Neural cell (in vitro differentiated cells): Measurements from ENCODE around the gene AGBL3. TPM values are rescaled to one million over a fixed set of nuclear protein-coding genes. Genes with fewer than 3 reads are reported as not detected.

Source experiments
- H2AFZ ChIP-seq: fragments of 200-600, 300-800 bp; sonication (generic), shearing (Covaris generic); 2 replicates; pipeline ENCODE4 v1.6.0; 2014; ENCODE audit warnings: low read depth, mild to moderate bottlenecking, antibody characterized with exemption, low read length, moderate library complexity
- H3F3A ChIP-seq: fragments of 200-600 bp; shearing (Covaris generic); 2 replicates; pipeline ENCODE4 v1.6.1; 2016; ENCODE audit warnings: mild to moderate bottlenecking, moderate library complexity, mixed read lengths, antibody characterized with exemption, low read length; ENCODE audit not compliant: insufficient read depth, poor library complexity, severe bottlenecking
- H3K27ac ChIP-seq: fragments of 200-600, 300-800 bp; sonication (generic), shearing (Covaris generic); 2 replicates; pipeline ENCODE4 v1.5.1; 2014; ENCODE audit warnings: mild to moderate bottlenecking, low read length, moderate library complexity
- H3K27me3 ChIP-seq: fragments of 300-800, 200-600 bp; sonication (generic), shearing (Covaris generic); 2 replicates; pipeline ENCODE4 v1.6.0; 2014; ENCODE audit warnings: mild to moderate bottlenecking, low read depth, low read length, moderate library complexity; ENCODE audit not compliant: insufficient read depth
- H3K36me3 ChIP-seq: fragments of 300-800, 200-600 bp; sonication (generic), shearing (Covaris generic); 2 replicates; pipeline ENCODE4 v1.5.1; 2014; ENCODE audit warnings: mild to moderate bottlenecking, antibody characterized with exemption, low read length, moderate library complexity; ENCODE audit not compliant: insufficient read depth
- H3K4me2 ChIP-seq: fragments of 300-800, 200-600 bp; sonication (generic), shearing (Covaris generic); 2 replicates; pipeline ENCODE4 v1.6.0; 2014; ENCODE audit warnings: mild to moderate bottlenecking, low read length
- H3K4me3 ChIP-seq: fragments of 300-800, 200-600 bp; sonication (generic), shearing (Covaris generic); 2 replicates; pipeline ENCODE4 v1.5.1; 2014; ENCODE audit warnings: mild to moderate bottlenecking, low read length, moderate library complexity
- H3K79me2 ChIP-seq: fragments of 200-600 bp; shearing (Covaris generic); replicated peaks from 2 replicates; pipeline ENCODE4 v1.6.0; 2014; ENCODE audit warnings: mild to moderate bottlenecking, low read length, moderate library complexity; ENCODE audit not compliant: insufficient read depth
- H3K9ac ChIP-seq: fragments of 300-800, 200-600 bp; sonication (generic), shearing (Covaris generic); 2 replicates; pipeline ENCODE4 v1.6.1; 2016; ENCODE audit warnings: mild to moderate bottlenecking, low read length, mixed read lengths
- H3K9me2 ChIP-seq: fragments of 200-600 bp; shearing (Covaris generic); 2 replicates; pipeline ENCODE4 v1.6.1; 2016; ENCODE audit warnings: mild to moderate bottlenecking, low read length, mixed read lengths; ENCODE audit not compliant: insufficient read depth
- H3K9me3 ChIP-seq: fragments of 200-600, 300-800 bp; sonication (generic), shearing (Covaris generic); 2 replicates; pipeline ENCODE4 v1.6.1; 2016; ENCODE audit warnings: mild to moderate bottlenecking, mixed run types, low read length, moderate library complexity, mixed read lengths
- H4K20me1 ChIP-seq: fragments of 200-600 bp; shearing (Covaris generic); 2 replicates; pipeline ENCODE4 v1.6.1; 2016; ENCODE audit warnings: mild to moderate bottlenecking, mixed run types; ENCODE audit not compliant: insufficient read depth
- EP300 ChIP-seq: fragments of 450-650 bp; conservative IDR thresholded peaks from 2 replicates; pipeline ENCODE4 v1.6.1; 2014; ENCODE audit warnings: antibody characterized with exemption, mild to moderate bottlenecking, moderate library complexity; ENCODE audit not compliant: poor library complexity, severe bottlenecking
- EZH2 ChIP-seq: fragments of 200-600, 300-800 bp; shearing (Covaris generic), sonication (generic); IDR thresholded peaks from 2 replicates; pipeline ENCODE4 v1.6.1; 2014; ENCODE audit warnings: antibody characterized with exemption, low read length, borderline replicate concordance, mild to moderate bottlenecking; ENCODE audit not compliant: insufficient read depth, poor library complexity, severe bottlenecking
- MXI1 ChIP-seq: fragments of 450-650 bp; conservative IDR thresholded peaks from 2 replicates; pipeline ENCODE4 v1.6.1; 2014; ENCODE audit warnings: antibody characterized with exemption, mild to moderate bottlenecking; ENCODE audit not compliant: poor library complexity, severe bottlenecking
- POLR2AphosphoS5 ChIP-seq: IDR thresholded peaks from 2 replicates; pipeline ENCODE4 v1.6.1; 2012
- RAD21 ChIP-seq: fragments of 450-650 bp; conservative IDR thresholded peaks from 2 replicates; pipeline ENCODE4 v1.6.1; 2014; ENCODE audit warnings: antibody characterized with exemption, mild to moderate bottlenecking, moderate library complexity
- SMC3 ChIP-seq: fragments of 450-650 bp; conservative IDR thresholded peaks from 2 replicates; pipeline ENCODE4 v1.6.1; 2014; ENCODE audit warnings: antibody characterized with exemption, mild to moderate bottlenecking, moderate library complexity; ENCODE audit not compliant: poor library complexity
- TAF1 ChIP-seq: IDR thresholded peaks from 2 replicates; pipeline ENCODE4 v1.6.1; 2012; ENCODE audit warnings: low read depth
- polyA plus RNA-seq: library from polyadenylated mRNA; depleted of rRNA; stranded (reverse); fragments of >200 nt; gene quantifications from 2 replicates; pipeline ENCODE4 v1.2.3, GENCODE V29; 2014
- TF ChIP-seq, protein P1 (sequence below): IDR thresholded peaks from 2 replicates; pipeline ENCODE4 v1.6.1; 2012; ENCODE audit warnings: borderline replicate concordance
- TF ChIP-seq, protein P2 (sequence below): fragments of 450-650 bp; IDR thresholded peaks from 2 replicates; pipeline ENCODE4 v1.5.1; 2014; ENCODE audit warnings: antibody characterized with exemption, mild to moderate bottlenecking, moderate library complexity; ENCODE audit not compliant: poor library complexity, severe bottlenecking

AGBL3 gene
- polyA plus RNA-seq, 1 donor from 2014 or later = 9.5 TPM

DNA sequence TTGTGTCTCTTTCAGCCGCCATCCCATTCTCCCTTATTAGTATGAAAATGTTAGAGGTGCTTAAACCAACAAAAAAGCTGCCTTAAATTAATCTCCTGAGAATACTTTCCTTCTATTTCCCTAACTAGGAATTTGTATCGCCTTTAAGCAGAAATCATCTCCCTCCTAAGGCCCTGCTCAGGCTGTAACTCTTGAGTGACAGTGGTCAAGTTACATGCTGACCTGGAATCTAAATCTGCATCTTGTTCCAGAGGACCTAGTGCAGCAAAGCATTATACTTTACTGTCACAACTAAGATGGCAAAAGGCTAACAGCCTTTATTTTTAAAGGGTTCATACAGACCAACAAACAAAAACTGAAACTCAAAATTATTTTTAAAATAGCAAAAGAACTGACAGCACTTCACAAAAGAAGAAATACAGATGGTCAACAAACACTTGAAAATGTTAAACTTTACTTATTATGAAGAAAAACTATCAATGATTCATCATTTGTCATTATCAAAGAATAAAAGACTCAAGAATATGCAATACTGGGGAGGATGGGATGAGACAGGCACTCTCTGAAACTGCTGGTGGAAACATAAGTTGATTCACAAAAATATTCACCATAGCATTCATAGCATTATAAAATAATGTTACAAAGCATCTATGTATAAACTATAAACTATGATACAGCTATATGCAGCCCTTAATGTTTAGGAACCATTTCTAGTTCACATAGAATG is 173.2 kb downstream of the AGBL3 start:
- no peaks in the 10 kb centered on the region for H4K20me1 ChIP-seq
- TF ChIP-seq, protein P1, sequence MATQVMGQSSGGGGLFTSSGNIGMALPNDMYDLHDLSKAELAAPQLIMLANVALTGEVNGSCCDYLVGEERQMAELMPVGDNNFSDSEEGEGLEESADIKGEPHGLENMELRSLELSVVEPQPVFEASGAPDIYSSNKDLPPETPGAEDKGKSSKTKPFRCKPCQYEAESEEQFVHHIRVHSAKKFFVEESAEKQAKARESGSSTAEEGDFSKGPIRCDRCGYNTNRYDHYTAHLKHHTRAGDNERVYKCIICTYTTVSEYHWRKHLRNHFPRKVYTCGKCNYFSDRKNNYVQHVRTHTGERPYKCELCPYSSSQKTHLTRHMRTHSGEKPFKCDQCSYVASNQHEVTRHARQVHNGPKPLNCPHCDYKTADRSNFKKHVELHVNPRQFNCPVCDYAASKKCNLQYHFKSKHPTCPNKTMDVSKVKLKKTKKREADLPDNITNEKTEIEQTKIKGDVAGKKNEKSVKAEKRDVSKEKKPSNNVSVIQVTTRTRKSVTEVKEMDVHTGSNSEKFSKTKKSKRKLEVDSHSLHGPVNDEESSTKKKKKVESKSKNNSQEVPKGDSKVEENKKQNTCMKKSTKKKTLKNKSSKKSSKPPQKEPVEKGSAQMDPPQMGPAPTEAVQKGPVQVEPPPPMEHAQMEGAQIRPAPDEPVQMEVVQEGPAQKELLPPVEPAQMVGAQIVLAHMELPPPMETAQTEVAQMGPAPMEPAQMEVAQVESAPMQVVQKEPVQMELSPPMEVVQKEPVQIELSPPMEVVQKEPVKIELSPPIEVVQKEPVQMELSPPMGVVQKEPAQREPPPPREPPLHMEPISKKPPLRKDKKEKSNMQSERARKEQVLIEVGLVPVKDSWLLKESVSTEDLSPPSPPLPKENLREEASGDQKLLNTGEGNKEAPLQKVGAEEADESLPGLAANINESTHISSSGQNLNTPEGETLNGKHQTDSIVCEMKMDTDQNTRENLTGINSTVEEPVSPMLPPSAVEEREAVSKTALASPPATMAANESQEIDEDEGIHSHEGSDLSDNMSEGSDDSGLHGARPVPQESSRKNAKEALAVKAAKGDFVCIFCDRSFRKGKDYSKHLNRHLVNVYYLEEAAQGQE = no peak
- TF ChIP-seq SMC3 (no peak), EP300 (no peak)

DNA sequence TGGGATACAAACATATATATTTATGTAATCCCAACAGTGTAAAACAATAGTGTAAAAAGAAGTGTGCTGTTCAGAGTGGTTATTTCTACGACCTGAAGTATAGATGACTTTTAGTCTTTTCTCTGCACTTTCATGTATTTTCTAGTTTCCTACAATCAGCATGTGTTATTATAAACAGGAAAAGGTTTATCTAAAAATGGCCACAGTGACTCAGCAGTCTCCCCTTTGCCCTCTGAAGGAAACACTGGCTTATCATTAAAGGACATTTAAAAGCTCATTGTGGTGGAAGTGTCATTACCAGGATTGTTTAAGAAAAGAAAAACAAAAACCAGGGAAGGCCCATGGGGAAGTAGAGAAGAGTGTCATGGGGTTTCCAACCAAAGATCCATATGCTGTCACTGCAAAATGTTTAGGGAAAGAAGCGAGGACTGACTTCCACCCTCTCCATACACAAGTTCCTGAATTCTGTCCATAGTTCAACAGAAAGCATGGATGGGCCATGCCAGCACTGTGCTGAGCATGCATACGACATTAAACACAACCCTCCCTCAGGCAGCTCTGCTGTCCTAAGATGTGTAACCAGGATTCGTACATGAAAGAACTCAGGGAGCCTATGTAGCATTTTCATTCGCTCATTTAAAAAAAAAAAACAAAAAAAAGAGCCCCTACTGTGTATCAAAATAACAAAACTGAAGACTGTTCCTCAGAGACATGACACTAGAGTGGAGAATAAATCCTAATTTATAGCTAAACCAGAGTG is 174.0 kb downstream of the AGBL3 start:
- Histone ChIP-seq H3K79me2 (no peaks in the 10 kb centered on the region), H3K9me2 (no peaks in the 10 kb centered on the region), H3K36me3 (no peaks in the 10 kb centered on the region), H3K9me3 (peaks cover 6% of the 10 kb centered on the region), H2AFZ (no peak overlapping the region), H3K27ac (no peak overlapping the region), H4K20me1 (no peaks in the 10 kb centered on the region), H3K4me3 (no peak overlapping the region), H3K4me2 (no peak overlapping the region), H3K9ac (no peak overlapping the region), H3F3A (no peaks in the 10 kb centered on the region), H3K27me3 (no peaks in the 10 kb centered on the region)
- TF ChIP-seq SMC3 (no peak), MXI1 (no peak)

More for the DNA sequence above, 173.2 kb downstream of the AGBL3 start:
- Histone ChIP-seq H3K27me3 (no peaks in the 10 kb centered on the region), H3K27ac (no peak overlapping the region), H3K9me2 (no peaks in the 10 kb centered on the region), H2AFZ (no peak overlapping the region), H3F3A (no peaks in the 10 kb centered on the region), H3K9me3 (peaks cover 6% of the 10 kb centered on the region), H3K4me3 (no peak overlapping the region), H3K79me2 (no peaks in the 10 kb centered on the region), H3K36me3 (no peaks in the 10 kb centered on the region), H3K4me2 (no peak overlapping the region), H3K9ac (no peak overlapping the region)

DNA sequence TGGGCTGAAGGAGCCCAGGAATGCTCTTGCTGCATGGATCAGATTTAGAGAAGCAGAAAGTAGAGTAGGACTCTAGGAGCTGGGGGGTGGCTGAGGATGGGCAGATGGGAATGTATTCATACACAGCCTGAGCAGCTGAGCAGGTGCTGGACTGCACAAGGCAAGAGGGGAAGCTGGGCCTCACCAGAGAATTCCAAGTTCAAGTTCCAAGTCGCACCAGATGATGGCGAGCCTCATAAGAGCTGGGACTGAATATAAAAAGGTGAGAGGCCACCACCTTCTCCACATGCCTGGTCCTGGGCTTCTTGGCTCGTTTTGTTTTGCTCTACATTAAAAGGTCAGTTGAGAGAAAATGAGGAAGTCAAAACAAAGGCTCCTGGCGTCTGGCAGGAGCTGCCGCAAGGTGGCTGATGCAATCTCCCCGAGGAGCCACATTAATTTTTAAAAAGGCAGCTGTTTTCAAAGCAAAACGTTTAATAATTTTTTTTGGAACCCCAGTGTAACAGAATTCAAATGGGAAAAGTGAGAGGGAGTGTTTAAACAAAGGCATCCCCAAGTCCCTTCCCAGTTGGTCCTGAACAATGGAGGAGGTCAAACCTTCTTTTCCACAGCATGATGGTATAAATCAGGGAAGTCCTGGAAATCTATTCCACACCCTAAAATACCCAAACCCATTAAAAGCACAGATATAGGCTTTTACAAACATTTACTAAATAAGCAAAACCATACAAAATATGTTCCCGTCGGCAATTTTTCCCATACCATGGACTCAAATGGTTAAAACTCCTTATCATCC is 174.7 kb downstream of the AGBL3 start:
- Histone ChIP-seq H3K79me2 (no peaks in the 10 kb centered on the region), H3K27me3 (no peaks in the 10 kb centered on the region), H4K20me1 (no peaks in the 10 kb centered on the region), H3K4me3 (no peak overlapping the region), H3K4me2 (no peak overlapping the region), H3K9me2 (no peaks in the 10 kb centered on the region), H3K36me3 (no peaks in the 10 kb centered on the region), H3F3A (no peaks in the 10 kb centered on the region), H3K27ac (no peak overlapping the region), H3K9me3 (peaks cover 6% of the 10 kb centered on the region), H2AFZ (no peak overlapping the region), H3K9ac (no peak overlapping the region)
- TF ChIP-seq POLR2AphosphoS5 (no peak), SMC3 (no peak), RAD21 (no peak), MXI1 (no peak), EZH2 (no peak), TAF1 (no peak), EP300 (no peak)
- TF ChIP-seq, protein P2, sequence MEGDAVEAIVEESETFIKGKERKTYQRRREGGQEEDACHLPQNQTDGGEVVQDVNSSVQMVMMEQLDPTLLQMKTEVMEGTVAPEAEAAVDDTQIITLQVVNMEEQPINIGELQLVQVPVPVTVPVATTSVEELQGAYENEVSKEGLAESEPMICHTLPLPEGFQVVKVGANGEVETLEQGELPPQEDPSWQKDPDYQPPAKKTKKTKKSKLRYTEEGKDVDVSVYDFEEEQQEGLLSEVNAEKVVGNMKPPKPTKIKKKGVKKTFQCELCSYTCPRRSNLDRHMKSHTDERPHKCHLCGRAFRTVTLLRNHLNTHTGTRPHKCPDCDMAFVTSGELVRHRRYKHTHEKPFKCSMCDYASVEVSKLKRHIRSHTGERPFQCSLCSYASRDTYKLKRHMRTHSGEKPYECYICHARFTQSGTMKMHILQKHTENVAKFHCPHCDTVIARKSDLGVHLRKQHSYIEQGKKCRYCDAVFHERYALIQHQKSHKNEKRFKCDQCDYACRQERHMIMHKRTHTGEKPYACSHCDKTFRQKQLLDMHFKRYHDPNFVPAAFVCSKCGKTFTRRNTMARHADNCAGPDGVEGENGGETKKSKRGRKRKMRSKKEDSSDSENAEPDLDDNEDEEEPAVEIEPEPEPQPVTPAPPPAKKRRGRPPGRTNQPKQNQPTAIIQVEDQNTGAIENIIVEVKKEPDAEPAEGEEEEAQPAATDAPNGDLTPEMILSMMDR = no peak
- TF ChIP-seq, protein P1 = no peak
